GM20000 (cell line): ENCODE results near the gene TMEM184A.

Experiments
- DNase-seq: peaks from one replicate; pipeline ENCODE4 v3.0.0; 2012; ENCODE audit warnings: low spot score
- TF ChIP-seq, protein P1 (sequence below): IDR thresholded peaks from 2 replicates; pipeline ENCODE4 v1.5.1; 2012; ENCODE audit warnings: mild to moderate bottlenecking, control low read depth; ENCODE audit errors: extremely low read depth, missing control alignments

Gene TMEM184A

GRCh38 chr7:1543826-1544177 lies 12.2 kb downstream of the TMEM184A start:
- TF ChIP-seq, protein P1, sequence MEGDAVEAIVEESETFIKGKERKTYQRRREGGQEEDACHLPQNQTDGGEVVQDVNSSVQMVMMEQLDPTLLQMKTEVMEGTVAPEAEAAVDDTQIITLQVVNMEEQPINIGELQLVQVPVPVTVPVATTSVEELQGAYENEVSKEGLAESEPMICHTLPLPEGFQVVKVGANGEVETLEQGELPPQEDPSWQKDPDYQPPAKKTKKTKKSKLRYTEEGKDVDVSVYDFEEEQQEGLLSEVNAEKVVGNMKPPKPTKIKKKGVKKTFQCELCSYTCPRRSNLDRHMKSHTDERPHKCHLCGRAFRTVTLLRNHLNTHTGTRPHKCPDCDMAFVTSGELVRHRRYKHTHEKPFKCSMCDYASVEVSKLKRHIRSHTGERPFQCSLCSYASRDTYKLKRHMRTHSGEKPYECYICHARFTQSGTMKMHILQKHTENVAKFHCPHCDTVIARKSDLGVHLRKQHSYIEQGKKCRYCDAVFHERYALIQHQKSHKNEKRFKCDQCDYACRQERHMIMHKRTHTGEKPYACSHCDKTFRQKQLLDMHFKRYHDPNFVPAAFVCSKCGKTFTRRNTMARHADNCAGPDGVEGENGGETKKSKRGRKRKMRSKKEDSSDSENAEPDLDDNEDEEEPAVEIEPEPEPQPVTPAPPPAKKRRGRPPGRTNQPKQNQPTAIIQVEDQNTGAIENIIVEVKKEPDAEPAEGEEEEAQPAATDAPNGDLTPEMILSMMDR: no peak
- no peak for DNase-seq

- DNase-seq: no peak
- TF ChIP-seq, protein P1: no peak
Observed at GRCh38 chr7:1542841-1543747, 12.9 kb downstream of the TMEM184A start.

- no peak for DNase-seq
- TF ChIP-seq, protein P1: no peak
Observed at GRCh38 chr7:1542329-1542728, 13.7 kb downstream of the TMEM184A start.

DNA sequence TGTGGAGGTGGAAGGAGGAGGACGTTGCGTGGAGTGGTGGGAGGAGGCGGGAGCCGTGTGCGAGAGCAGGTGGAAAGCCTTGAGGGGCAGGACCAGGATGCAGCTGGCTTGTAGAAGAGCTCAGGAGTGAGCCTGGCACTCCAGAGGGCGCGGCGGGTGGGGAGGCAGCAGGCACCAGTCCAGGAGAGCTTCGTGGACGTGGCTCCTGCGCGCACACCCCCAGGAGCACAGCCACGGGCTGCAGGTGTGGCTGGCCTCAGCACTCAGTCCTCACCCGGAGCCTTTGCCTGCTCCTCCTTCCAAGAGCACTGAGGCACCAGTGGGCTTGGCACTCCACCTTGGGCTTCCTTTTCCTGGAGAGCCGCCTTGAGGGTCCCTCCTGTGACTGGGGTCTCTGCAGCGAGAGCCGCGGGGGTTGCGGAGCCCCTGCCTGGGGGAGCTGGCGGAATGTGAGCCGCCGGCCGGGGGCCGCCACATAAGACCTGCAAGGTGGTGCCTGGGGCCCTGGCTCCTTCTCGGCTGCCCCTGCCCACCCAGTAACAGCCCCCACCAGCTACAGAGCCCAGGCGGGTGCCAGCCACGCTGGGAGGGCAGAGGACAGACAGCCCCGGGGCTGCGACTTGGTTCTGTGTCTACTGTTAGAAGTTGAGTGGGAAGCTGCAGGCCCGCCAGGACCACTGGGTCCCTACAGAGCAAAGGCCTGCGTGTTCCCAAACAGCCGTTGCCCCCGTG lies 14.4 kb downstream of the TMEM184A start:
- TF ChIP-seq, protein P1: no peak
- no peak for DNase-seq

DNA sequence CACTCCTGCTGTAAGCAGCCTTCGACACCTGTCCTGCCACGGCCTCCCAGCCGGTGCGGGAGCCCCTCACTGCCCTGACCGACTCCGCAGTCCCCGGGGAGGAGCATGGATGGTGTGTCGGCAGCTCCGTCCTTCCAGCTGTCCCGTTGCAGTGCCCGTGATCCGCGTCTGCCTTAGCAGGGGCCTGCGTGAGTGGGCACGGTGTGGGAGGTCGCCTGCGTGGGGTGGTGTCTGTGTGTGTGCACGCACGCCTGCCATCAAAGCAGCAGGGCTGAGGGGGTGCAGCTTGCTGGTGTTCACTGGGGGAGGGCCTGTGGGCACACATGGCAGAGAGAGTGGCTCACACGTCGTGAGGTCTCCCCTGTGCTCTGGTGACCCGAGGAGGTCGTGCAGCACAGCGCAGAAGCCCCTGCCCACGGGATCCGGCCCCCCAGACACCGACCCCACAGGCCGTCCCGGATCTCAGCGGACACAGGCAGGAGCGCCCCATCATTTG lies 15.2 kb downstream of the TMEM184A start:
- TF ChIP-seq, protein P1: no peak
- DNase-seq: no peak

- TF ChIP-seq, protein P1: no peak
- no peak for DNase-seq
Observed at GRCh38 chr7:1539882-1540775, 15.9 kb downstream of the TMEM184A start.
